Endometrium (tissue), 2 donors: ENCODE measurements around the gene NTN4.

Source experiments
- FAIRE-seq: peaks from 2 replicates; lab custom pipeline; 2012; peaks lifted over from hg19 to GRCh38; lab: Jason Lieb, UNC
- donor health status: control.
- donor health status: control.

Gene NTN4

DNA sequence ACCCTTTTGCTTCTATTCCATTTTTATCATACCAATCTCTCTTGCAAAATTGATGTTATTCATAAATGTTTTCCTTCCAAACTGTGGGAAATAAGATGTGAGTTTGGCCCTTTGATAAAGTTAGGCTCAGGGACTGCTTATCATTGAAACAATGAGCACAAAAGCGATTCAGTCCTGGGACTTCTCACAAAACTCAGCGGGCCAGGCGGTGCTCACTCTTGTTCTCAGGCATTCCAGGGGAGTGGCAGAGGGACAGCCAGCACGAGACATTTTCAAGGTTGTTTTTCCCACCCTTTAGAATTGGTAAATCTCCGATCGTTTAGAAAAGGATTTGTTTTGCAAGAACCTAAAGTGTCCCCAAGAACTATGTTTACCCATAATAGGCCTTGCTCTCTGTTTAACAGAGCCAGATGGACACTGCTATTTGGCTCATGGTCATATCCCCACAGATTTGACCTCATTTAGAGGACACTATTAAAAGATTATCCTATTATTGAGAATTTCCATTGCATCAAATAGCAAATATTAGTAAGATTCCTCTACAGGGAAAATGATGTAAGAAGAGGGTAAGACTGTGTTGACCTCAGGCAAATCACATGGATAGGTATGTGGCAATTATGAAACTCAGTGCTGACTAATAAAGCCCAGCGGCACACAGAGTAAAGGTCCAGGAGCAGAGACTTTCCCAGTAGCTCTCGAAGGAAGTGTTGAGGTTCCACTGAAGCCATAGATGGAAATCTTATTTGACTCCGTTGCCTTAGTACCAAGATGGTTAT is 136.6 kb downstream of the NTN4 start:
- no peak for FAIRE-seq

DNA sequence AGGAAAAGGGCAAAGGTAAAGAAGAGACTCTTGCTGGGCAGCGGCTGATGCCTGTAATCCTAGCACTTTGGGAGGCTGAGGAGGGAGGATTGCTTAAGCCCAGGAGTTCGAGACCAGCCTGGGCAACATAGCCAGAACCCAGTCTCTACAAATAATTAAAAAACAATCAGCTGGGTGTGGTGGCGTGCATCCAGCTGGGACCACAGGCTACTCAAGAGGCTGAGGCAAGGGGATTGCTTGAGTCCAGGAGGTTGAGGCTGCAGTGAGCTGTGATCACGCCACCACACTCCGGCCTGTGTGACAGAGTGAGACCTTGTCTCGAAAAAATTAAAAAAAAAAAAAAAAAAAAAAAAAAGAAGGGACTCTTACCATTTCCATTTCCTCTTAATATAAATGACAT is 138.9 kb downstream of the NTN4 start:
- FAIRE-seq = no peak

DNA sequence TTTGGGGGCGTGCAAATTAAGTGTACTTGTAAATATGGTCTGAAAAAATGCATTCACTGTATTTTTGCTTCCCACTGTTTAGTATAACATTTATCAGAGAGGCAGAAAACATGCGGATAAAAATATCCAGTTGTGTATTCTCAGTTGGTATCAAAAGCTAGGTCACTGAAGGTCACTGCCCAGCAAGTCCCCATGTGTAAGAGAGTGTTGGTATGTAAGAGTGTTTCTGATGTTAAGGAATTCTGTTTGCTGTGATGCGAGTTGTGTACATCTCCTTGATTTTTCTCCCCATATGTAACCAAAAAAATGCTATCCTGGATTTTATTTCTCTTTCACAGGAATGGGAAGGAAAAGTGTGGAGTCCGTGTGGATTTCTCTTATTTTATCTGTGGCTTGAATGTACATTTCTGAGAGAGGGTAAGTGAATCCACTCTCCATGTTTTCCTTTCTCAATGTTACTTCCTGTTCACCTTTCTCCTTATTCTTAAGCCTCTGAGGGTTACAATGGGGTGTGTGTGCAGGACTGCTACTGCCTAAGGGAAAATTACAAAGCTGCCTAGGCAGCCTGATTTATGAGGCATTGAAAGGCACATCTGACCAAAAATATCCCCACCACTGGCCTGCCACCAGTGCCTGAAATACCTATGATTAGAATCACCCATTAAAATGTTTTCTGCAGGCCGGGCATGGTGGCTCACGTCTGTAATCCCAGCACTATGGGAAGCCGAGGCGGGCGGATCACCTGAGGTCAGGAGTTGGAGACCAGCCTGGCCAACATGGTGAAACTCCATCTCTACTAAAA is 141.4 kb downstream of the NTN4 start:
- FAIRE-seq = no peak

DNA sequence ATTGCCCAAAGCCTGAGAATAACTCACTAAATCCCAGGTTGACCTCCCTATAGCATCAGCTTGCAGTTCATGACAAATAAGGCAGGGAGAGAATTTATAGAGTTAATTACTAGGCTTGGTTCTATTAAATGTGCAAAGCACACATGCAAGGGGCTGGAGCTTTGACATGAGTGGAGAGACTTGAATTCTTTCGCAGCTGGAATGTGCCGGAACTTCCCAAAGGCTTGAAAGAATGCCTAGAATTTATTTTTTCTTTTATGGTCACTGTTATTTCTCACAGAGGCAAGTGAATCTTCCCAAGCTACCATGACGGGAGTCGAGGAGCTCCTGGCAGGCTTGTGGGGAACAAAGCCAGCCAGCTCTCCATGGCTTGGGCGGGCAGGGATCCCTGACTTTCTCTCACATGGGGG is 143.8 kb downstream of the NTN4 start:
- no peak for FAIRE-seq

DNA sequence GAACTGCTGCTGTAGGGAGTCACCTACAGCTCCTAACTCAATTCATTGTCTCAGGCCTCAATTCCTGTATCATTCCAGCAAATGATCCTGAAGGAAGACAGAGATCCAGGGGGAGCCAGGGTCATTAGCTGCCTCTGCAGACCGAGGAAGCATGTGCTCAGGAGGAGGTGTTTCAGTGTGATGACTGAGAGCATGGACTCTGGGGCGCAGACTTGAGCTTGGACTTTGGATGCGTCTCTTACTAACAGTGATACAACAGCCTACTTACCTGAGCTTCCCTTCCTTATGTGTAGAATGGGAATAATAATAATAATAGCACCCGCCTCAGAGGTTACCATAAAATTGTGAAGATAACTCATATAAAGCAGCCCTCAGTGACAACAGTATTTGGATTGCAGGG is 147.3 kb downstream of the NTN4 start:
- no peak for FAIRE-seq

DNA sequence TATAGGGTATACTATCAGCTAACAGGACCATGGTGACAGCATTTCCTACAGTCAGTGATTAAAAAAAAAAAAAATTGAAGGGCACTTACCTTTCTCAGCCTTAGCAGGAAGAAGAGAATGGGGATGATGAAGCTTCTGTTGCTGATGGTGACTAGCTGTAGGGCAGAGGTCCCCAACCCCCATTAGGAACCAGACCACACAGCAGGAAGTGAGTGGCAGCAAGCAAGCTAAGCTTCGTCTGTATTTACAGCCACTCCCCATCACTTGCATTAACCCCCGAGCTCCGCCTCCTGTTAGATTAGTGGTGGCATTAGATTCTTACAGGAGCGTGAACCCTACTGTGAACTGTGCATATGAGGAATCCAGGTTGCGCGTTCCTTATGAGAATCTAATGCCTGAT is 148.0 kb downstream of the NTN4 start:
- FAIRE-seq = no peak

DNA sequence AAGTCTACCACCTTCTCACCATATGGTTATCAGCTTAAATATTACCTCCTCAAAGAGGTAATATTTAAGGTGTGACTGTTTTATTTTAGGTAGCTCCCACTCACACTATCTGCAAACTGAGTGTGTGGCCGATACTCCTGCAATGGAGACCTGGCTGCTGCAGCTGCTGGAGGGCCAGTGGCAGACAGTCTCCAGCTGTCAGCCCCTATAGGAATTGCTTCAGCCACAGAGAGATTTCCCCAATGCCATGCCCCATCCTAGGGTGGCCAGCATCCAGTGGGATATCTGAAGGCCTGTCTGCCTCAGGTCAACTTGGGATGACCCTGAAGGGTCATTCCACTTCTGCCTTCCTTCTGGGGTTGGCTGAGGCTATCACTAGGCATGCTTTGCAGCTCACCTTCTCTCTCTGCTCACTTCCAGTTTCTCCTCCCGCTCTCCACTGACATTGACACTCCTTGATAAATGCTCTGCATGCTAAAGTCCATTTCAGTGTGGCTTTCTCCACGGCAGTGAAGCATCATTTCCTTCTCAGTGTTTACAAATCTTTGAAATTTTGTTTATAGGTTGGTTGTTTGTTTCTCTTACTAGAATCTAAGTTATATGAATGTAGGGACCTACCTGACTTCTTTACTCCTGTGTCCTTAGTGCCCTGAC is 149.1 kb downstream of the NTN4 start:
- FAIRE-seq = no peak

DNA sequence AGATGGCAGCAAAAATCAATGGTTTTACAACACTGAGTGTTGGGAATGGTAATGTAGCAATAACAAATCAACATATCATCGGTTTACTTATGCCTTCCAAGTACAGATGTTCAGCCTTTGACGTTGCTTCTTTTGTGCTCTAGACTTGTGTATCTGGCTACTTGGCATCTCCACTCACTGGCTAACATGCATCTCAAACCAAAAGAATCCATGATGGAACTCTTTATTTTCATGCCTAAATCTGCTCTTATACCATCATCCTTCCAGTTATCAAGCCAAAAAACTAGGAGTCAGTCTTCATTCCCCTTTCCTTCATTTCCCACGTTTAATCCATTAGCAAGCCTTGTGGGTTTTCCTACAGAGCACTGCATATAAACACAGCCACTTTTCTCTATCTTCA is 150.0 kb downstream of the NTN4 start:
- FAIRE-seq = no peak

DNA sequence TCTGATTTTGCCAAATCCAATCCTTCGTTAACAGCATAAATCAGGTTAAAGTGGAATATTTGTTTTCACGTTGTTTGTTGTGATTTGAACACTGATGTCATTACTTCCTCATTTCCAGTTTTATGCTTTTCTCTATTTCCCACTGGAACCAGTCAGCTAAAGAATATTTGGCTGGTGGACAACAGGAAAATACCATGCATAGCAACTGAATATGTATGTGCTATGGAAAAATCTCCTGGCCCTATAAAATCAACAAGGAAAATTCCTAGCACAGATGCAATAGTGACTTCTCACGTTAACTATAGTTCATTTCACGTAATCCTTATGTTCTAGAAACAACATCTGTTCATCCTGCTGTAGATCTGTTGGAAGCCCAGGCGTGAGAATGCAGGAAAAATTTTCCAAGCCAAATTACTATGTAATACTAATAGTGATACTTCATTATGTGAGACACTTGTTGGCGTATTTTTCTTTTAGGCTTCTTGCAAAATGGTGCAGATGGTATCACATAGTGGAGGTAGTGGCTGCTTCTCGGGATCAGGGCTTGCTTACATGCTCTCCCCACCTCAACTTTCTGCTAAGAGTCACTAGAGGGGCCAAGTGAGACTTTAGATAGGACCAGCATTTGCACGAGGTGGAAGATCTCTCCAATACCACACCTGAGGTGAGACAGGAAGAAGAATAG is 153.0 kb downstream of the NTN4 start:
- no peak for FAIRE-seq

DNA sequence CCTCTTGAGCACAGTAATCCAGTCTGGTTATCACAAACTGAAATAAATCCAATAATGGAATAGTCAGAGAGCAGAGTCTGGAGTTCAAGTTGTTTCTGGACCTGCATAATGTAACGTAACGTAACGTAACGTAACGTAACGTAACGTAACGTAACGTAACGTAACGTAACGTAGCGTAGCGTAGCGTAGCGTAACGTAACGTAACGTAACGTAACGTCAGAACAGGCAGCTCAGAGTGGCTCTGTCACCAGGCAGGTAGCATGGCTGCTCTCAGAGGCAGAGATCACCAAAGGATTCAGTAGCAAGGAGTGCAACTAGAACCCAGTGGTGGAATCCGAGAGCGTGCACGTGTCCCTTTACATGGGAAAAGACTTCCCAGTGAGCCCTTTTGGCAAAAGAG is 153.6 kb downstream of the NTN4 start:
- FAIRE-seq = no peak

DNA sequence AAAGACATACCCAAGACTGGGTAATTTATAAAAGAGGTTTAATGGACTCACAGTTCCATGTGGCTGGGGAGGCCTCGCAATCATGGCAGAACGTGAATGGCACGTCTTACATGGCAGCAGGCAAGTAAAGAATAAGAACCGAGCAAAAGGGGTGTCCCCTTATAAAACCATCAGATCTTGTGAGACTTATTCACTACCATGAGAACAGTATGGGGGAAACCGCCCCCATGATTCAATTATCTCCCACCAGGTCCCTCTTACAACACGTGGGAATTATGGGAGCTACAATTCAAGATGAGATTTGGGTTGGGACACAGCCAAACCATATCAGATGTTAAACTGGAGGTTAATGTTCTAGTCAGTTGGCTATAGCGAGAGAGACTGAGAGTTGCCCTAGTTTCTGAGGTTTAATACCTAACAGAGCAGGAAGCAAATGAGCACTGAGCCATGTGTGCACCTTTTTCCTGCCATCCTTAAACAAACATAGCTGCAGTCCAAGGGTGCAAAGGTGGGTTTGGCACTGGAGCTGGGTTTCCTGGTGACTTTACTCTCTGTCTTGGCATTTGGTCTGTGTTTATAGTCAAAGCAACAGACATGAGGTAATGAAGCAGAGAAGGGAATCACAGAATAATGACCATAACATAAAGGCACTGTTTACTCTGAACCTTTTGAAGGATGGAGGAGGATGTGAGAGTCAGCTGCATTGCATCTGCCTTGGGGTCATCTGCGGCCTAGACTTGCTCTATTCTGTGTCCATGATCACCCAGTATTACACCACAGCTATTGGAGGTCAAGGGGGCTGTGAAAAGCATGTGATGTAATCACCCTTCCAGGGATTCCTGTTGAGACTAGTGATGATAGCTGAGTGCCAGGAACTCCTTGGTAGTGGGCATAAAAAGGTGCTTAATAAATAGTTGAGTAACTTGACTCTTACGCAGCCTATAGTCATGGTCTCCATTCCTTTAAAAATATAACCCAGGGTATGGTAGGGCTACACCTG is 155.6 kb downstream of the NTN4 start:
- no peak for FAIRE-seq

DNA sequence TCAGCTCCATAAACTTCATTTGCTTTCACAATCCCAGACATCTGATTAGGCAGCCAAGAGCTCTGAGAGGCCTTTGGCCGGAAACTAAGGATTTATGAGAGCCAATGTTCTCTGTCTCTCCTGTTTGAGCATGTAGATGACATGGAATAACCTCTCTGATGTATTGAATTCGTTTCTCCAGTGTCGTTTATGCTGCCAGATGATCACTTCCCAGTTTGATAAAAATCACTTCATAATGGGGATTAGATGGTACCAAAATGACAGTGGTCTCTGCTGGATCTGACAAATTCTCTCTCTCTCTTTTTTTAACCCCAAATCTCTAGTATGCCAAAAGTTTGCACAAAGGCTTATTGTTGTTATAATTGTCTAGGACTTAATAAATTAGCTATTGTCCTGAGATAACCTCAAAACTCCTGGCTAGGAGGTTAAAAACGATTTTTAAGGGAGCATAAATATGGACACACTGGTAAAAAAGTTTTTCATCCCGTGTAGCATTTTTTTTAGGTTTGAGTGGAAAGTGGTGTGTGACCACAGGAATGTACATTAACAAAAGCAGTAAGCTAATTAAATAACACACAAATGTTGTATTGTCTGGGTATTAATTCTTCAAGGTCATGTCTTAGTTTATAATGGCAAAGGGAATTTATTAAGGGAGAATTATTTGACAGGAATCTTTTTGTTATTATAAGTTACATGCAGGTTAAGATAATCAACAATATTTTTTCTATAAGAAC is 156.7 kb downstream of the NTN4 start:
- FAIRE-seq = no peak

DNA sequence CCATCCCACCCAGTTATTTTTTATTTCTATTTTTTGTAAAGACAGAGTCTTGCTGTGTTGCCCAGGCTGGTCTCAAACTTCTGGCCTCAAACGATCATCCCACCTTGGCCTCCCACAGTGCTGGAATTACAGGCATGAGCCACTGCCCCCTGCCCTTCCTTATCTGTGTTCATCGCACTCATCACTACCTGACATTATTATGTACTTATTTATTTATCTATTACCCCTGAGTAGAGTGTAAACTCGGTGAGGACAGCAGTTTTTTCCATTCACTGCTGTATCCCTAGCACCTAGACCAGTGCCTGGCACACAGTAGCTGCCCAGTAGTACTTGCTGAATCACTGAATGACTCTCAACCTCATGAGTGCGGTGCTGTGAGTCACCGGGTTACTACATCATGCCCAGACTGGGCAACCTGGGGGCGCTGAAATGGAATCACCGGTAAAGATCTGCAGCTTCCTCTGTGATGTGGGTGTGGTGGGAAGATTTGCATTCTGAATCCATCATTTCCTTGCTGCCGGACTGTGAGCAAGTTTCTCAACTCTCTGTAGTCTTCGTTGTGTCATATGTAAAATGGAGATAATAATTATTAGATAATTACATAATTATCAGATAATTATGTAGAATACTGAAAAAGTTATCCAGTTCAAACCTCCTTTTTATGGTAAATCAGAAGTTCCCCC is 157.4 kb downstream of the NTN4 start:
- FAIRE-seq = no peak

DNA sequence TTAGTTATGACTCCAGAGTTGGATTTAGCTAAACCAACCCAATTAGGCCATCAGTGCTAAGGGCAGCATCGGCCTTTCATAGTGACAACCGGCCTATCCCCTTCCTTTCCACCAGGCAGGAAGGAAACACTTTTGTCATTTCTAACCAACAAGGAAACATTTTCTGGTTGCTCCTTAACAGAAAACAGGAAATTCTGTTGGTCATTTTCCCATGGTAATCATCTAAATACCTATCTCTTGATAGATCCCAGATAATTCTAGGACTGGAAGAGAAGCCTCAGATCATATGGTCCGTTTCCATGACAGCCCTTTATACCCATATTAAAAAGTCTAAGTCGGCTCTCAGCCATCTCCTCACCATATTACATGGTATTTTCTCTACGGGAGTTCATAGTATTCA is 160.1 kb downstream of the NTN4 start:
- FAIRE-seq = no peak

DNA sequence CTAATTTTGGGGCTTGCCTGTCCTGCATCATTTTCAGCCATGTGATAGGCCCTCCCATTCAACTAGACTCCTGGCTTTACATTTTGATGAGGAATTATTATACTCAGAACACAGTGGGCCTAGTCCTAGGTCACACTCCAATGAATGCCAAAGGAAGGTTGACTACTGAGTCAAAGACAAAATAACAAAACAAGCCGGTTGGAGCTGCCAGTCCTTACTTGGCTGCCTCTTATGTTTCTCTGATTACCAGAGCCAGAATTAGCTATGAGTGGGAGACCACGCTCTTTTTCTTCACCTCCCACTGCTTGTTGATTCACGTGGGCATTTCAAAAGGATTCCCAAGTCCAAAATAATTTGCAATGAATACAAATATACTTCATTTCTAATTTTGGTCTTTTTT is 161.2 kb downstream of the NTN4 start:
- FAIRE-seq = no peak

DNA sequence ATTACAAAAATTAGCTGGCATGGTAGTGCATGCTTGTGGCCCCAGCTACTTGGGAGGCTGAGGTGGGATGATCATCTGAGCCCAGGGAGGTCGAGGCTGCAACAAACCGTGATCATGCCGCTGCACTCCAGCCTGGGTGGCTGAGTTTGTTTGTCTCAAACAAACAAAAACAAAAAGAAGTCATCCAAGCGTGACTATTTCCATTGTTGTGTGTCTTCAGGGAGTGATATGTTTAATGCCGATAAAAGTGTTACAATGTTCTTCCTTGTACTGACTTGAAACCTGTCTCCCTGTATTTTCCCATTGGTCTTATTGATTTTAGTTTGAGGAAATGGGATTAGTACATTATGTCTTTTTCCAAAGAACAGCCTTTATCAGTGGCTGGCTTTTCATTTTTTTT is 163.7 kb downstream of the NTN4 start:
- no peak for FAIRE-seq

DNA sequence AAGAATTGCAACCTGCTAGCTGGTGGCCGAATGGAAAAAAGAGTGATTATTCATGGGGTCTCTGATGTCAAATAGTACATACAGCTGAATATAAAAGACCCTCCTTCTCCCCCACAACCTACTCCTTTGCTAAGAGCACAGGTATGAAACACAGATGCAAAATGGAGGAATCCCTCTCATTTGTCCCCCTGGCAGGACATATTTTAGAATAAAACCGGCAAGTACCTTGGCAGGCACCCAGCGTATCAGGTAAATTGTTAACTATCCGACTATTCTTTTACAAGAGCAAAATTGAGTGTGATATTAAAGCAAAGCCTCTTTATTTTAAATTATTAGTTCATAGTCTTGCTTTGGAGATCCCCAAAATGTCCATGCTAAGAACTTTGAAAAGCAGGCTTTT is 165.6 kb downstream of the NTN4 start:
- FAIRE-seq = no peak

DNA sequence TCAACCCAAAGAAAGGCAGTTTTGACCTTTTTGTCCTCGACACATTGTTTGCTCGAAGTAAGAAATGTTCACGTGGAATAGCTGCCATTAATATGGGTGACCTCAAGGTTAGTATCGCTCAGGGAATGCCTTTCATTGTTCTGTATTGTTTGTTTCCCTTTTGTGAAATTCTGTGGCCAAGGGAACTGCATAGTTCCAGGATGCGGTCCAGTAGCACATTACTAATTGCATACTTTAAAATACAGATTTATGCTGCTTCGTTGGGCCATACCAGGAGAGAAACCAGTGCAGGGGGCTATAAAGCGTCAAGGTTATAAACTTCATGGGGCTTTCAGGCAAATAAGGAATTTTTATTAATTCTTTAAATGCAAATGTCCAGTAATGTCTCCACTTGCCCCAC is 166.0 kb downstream of the NTN4 start:
- no peak for FAIRE-seq

DNA sequence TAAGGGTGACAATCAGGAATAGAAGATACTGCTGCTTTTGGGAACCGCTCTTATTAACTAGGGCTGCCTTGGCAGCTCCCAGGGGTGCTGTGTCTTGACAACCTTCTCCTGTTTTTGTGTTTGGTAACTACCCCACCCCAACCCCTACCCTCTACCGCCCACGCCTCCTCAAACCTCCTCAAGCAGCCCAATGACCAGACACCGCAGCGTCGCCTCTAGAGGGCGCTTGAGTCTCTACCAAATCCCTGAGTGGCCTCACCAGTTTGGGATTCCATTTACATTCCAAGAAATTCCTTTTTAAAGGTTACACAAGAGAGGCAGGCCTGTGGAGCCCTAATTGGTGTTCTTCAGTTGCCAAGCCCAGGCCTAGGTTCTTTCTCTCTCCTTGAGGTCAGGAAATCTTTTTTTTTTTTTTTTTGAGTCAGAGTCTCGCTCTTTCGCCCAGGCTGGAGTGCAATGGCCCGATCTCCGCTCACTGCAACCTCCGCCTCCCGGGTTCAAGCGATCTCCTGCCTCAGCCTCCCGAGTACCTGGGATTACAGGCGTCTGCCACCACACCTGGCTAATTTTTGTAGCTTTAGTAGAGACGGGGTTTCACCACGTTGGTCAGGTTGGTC is 166.9 kb downstream of the NTN4 start:
- FAIRE-seq = no peak

DNA sequence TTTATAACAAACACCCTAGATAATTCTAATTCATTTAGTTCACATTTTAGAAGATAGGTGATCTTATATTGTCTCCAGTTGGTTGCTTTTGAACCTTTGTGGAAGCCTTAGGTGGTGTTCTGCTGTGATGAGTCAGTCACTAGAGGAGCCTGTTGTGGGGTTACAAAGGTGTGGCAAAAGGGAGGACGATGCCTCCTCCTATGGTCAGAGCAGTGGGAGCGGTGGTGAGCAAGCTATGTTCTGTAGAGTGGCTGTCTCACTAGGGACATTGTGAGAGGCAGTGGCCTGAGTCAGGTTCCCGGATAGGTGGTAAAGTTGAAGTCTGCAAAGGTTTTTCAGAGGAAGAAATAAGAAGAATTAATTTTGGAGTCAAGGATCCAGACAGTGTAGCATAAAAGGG is 167.7 kb downstream of the NTN4 start:
- FAIRE-seq = no peak
